ENCODE measurements around the gene ALK. TPM values are rescaled to one million over a fixed set of nuclear protein-coding genes. Genes with fewer than 3 reads are reported as not detected.
"Not testable (repeated sequence)": the region's sequence is repeated elsewhere in the genome, so short reads cannot be mapped to it uniquely, and the experiment has no call there.

ALK gene
- total RNA-seq, 1 donor from 2014 or later = not detected

GRCh38 chr2:29276151-29276550 is 645.2 kb downstream of the ALK start:
- DNase-seq (ENCODE audit: low read depth) = peak; percentile 19

GRCh38 chr2:29275186-29275585 is 646.2 kb downstream of the ALK start:
- no peak for DNase-seq (ENCODE audit: low read depth)

DNA sequence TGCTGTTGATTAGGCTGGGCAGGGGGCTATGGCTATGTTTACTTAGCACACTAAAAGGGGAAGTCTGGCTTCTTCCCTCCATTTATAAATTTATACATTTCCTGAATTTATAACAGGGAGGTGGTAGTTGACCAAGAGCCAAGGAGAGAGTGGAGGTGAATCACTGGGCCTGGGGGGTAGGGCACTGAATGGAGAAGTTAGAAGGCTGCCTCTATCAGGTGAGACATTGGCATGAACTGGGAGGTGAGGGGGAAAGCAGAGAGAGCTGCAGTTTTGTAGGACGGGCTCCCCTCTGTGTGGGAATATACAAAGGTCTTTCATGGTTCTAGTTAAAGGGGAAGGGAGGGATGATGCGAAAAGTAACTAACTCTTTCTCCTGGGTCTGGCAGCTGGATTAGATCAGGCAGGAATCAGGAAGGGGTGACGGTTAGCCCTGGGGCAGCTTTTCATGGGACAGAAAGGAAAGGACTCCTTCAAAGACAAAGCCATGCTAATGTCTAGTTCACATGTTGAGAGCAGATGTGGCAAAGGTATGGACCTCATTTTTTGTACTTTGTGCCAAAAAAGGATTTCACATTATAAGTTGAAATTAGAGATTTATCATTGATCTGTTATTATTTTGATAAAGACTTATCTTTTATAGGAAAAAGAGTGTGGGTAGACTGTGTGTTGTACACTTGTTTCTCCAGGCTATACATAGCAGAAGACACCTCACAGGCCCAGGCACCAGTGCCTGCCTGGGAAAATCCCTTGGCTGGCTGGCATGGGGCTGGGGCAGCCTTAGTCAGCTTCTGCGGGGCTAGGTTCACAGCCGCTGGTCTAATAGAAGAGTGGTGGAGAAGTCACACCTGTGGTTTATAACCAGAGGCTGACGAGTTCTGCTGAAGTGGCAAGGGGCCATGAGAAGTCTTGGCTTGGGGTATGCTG is 647.4 kb downstream of the ALK start:
- no peak for DNase-seq (ENCODE audit: low read depth)

- DNase-seq (ENCODE audit: low read depth) = no peak
Measured at GRCh38 chr2:29273004-29273684, 648.2 kb downstream of the ALK start.

DNA sequence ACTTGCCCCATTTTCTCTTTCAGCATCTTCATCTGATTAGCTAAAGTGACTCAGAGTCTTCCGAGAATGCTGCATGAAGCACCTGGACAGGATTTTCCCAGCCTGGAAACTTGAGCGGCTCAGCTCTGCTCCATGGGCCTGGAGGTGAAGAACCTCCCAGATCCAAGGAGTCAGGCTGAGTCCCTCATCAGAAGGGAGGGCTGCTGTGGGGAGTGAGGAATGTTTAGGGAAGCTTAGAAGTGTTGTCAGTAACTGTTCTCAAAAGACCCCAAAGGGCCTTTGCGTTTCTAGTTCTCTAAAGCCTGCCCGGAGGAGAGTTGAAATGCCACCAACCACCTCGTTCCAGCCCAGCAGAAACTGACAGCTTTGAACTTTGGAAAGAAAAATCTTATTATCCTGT is 649.1 kb downstream of the ALK start:
- no peak for DNase-seq (ENCODE audit: low read depth)

DNA sequence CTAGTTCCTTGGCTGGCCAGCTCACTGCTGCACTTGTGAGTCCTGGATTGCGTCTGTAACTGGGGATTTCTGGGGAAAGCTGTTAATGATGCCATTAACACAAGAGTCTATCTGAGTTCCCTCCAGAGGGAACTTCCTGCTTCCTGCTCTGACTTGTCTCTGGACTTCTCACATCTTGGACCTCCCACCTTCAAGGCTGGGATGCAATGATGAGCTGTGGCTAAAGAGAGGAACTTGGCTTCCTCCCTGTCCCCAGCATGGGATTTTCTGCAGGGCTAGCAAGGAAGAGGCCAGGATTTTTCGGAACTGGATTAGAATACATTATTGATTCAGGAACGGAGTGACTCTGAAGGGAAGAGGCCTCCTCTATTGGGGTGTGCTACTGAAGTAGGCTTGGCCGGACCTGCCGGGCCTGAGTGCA is 650.7 kb downstream of the ALK start:
- DNase-seq (ENCODE audit: low read depth) = no peak

DNA sequence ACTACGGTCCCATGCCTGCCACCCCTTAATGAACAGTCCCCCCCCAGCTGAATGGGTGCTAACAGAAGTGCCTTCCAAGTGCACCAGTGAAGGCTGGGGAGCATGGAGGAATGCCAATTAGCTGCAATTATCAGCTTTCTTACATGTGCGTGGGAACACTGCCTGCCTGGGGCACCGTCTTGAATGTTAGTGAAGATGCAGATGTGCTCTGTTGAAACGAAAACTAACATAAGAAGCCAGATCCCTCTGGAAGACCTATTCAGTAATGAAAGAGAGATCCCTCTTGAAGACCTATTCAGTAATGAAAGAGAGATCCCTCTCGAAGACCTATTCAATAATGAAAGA is 651.6 kb downstream of the ALK start:
- DNase-seq (ENCODE audit: low read depth) = no peak

DNA sequence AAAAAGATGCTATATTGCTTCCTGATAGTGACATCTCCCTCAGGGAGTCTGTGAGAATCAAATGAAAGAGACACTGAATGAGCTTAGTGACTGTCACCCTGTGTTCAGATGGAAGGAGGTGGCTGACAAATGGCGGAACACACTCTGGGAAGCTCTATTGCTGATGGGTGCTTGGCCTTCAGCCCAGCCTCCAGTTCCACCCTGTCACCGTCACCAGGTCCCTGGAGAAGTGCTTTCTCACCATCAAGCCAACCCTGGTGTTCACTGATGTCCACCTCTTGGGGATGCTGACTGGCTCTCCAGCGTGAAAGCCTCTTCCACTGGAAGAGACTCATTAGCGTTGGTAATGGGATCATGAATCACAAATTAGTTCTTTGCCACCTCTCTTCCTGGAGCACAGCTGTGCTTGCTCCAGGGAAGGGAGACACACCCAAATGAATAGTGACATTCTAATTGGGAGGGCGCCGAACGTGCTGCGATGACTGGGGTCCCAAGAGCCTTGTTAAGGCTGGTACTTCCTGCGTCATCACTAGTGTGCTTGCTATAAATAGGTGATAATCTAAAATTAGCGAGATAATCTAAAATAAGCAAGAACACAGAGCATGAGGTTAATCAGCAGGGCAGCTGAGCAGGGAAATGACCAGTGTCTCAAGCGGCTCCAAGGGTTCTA is 652.2 kb downstream of the ALK start:
- no peak for DNase-seq (ENCODE audit: low read depth)

DNA sequence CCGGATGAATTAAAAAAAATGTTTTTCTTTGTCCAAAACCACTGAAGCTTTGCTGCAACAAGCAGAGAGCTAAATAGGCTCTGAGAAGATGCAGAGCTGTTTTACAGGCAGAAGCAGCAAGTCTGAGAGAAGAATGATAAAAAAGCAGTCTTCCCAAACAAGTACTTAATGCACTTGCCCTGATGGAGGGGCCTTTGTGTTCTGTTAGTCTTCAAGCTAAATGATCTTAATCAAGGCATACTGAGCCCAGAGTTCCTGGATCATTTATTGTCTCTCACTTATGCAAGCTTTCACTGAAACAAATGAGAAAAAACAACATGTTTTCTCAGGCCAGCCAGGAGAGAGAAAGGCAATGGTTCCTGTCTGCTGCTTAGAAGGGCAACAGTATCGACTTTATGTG is 653.7 kb downstream of the ALK start:
- no peak for DNase-seq (ENCODE audit: low read depth)

- DNase-seq (ENCODE audit: low read depth) = no peak
Measured at GRCh38 chr2:29263886-29264285, 657.5 kb downstream of the ALK start.

GRCh38 chr2:29262681-29263260 is 658.6 kb downstream of the ALK start:
- DNase-seq (ENCODE audit: low read depth) = peak; percentile 13

DNA sequence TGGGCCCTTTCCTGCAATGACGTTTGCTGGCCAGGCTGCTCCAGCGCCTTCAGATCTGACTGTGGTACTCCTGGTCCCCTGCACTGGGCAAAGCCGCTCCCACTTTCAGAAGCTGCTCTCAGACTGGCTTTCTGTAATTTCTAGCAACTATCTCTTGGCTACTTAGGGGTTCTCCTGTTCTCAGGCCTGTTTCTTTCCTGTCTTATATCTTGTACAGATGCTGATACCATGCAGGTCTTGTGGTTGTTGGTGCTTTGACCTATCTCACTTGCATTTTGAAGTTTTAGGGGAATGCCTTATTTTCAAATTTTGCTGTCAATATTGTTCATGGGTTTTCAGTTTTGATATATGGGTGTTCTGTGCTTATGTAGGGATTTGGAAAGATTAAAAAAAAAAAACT is 660.4 kb downstream of the ALK start:
- no peak for DNase-seq (ENCODE audit: low read depth)

GRCh38 chr2:29260142-29260772 is 661.1 kb downstream of the ALK start:
- no peak for DNase-seq (ENCODE audit: low read depth)

DNA sequence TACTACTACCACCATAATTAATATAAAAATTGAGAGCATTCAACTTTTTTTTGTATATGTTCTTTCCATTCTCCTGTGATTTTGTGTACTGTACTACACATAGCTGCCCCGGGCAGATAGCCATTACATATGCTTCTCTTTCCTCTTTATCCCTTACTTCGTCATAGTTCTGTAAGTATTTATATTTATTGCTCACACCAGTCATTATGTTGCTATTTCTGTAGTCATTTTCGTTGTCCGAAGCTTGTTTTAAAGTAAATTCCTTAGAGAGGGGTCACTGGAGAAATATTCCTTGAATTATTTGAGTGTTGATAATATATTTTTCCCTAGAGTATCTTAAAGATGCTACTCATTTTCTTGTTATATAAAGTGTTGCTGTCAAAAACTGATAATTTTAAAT is 662.2 kb downstream of the ALK start:
- DNase-seq (ENCODE audit: low read depth) = no peak

- no peak for DNase-seq (ENCODE audit: low read depth)
Measured at GRCh38 chr2:29255004-29255403, 666.4 kb downstream of the ALK start.

DNA sequence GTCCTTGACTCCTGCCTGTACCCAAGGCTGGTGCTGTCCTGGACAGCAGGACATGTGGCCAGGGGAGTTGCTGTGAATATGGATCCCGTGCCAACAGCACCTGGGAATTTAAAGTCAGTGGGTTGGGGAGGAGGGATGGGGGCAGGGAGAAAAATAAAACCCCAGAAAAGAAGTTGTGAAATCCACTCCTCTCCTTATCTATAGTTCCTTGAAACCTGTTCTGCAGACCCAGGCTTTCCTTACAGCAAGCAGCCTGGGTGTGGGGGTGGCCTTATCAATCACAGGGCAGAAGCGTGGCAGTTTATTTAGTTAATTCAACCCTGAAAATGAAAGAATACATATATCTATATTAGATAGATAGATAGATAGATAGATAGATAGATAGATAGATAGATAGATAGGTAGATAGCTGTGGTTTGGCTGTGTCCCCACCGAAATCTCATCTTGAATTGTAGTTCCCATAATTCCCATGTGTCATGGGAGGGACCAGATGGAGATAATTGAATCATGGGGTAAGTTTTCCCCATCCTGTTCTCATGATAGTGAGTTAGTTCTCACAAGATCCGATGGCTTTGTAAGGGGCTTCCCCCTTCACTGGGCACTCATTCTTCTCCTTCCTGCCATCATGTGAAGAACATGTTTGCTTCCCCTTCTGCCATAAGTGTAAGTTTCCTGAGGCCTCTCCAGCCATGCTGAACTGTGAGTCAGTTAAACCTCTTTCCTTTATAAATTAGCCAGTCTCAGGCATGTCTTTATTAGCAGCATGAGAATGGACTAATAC is 667.7 kb downstream of the ALK start:
- DNase-seq (ENCODE audit: low read depth) = not testable (repeated sequence)

DNA sequence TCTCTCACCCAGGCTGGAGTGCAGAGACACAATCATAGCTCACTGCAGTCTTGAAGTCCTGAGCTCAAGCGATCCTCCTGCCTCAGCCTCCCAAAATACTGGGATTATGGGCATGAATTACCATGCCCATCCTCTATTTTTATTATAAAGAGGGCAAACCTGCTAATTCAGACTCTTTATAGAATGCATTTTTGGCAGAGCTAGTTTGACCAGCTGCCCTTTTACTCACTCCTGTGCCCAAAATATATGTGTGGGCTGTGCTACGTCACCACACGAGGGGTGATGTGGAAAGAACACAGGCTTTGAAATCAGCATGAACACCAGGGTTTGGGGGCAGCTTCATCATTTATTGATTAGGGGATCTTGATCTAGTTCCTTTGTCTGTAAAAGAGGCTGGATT is 668.4 kb downstream of the ALK start:
- no peak for DNase-seq (ENCODE audit: low read depth)

DNA sequence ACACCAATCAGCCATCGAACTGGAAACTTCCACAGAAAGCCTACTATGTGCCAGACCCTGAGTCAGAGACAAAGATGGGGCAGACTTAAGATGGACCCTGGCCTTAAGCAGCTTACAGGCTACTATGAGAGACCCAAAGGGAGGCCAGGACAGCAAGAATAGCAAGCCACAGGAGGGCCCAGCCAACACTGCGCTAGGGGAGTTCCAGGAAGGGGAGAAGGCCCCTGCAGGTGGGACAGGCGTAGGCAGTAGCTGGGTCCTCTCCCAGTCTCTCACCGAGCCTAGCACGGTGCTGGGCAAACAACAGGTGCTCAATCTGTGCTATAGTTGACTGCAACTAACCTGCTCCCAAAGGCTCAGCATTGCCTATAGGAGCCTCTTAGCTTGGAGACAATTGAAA is 670.0 kb downstream of the ALK start:
- no peak for DNase-seq (ENCODE audit: low read depth)

DNA sequence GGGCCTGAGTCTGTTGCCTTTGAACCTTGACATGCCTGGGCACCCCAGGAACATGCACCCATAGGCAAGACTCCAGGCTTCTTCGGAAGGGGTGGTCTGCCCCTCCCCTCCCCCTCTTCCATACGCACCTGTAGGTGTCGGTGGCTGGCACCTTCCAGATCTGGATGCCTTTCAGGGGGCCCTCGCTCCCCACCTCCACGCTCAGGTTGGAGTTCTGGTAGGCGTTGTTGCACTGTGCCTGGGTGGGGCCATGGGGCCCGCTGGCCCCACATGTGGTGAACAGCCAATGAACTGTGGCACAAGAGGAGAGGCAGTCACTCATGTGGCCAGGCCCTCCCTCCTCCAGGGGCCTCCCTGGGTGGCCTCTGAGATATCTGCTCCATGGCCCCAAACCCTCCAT is 670.4 kb downstream of the ALK start:
- DNase-seq (ENCODE audit: low read depth) = no peak

DNA sequence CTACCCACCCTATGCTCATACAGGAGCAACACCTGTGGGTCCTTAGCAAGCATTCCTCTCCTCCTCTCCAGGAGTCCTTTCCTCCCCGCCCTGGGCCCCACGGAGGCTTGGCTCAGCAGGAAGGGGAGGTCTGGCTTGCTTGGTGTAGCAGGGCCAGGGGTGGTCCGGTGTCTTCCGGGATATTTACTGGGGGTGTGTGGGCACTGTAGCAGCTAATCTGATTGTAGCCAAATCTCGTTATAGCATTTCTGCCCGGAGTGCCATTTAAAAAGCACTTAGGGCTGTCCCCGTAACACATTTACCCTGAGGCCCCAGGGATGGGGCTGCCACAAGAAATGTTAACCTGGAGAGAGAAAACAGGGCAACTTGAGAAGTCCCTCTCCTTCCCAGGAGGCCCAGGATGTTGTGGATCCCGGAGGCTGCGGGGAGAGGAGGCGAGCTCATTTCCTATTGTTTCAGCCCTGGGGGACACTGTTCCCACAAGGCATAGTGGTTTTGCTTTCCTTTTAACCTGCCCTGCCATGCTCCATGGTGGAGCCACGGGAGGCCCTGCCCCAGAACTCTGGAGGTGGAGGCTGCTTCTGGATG is 671.6 kb downstream of the ALK start:
- DNase-seq (ENCODE audit: low read depth) = no peak

Measured in renal cortical epithelial cell (primary cell).